ENCODE results near the gene WDR7. TPM values are rescaled to one million over a fixed set of nuclear protein-coding genes. Genes with fewer than 3 reads are reported as not detected.
A peak's percentile ranks its signal among the peaks of the same experiment; 100 is the strongest.
"Not testable (repeated sequence)": the region's sequence is repeated elsewhere in the genome, so short reads cannot be mapped to it uniquely, and the experiment has no call there.

Gene WDR7
- total RNA-seq, 4 donors from 2014 or later, result 19.3 to 51.4 (median 28.8) TPM

DNA sequence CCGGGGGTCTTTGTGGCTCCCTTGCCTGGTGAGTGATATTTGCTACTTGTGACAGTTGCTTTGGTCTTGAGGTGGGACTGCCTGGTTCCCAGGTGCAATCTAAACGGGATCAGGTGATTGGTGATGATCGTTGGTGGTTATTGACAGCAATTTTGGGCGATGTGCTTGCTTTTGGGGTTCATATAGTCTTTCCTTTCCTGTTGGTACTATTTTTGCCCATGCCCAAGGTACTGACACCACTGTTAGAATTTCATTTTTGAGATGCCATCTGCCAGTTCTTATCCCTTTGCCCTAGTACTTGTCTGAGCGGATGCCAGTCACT, 573 bp downstream of the WDR7 start:
- Histone ChIP-seq H3K36me3 (no peaks in the 10 kb centered on the region), H3K4me3 (peak overlapping the region; percentile 73 to 91), H3K27ac (peak overlapping the region; percentile 49 to 89 (median 89)), H3K27me3 (no peaks in the 10 kb centered on the region), H3K4me1 (peaks cover 0 to 21% (median 5%) of the 10 kb centered on the region in 3 donors), H3K9me3 (no peaks in the 10 kb centered on the region)
- TF ChIP-seq, protein P1, sequence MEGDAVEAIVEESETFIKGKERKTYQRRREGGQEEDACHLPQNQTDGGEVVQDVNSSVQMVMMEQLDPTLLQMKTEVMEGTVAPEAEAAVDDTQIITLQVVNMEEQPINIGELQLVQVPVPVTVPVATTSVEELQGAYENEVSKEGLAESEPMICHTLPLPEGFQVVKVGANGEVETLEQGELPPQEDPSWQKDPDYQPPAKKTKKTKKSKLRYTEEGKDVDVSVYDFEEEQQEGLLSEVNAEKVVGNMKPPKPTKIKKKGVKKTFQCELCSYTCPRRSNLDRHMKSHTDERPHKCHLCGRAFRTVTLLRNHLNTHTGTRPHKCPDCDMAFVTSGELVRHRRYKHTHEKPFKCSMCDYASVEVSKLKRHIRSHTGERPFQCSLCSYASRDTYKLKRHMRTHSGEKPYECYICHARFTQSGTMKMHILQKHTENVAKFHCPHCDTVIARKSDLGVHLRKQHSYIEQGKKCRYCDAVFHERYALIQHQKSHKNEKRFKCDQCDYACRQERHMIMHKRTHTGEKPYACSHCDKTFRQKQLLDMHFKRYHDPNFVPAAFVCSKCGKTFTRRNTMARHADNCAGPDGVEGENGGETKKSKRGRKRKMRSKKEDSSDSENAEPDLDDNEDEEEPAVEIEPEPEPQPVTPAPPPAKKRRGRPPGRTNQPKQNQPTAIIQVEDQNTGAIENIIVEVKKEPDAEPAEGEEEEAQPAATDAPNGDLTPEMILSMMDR (IDR thresholded peaks at IDR 0.05), result no peak
- TF ChIP-seq POLR2A (IDR thresholded peaks at IDR 0.05) (no peak), EP300 (IDR thresholded peaks at IDR 0.05) (no peak), POLR2AphosphoS5 (IDR thresholded peaks at IDR 0.05) (no peak)
- WGBS, 2 donors (ENCODE audit: low coverage in 1 of 2), result 0 to 9% methylated on average over 3 to 5 of the region's 5 CpGs
- no peak for ATAC-seq

DNA sequence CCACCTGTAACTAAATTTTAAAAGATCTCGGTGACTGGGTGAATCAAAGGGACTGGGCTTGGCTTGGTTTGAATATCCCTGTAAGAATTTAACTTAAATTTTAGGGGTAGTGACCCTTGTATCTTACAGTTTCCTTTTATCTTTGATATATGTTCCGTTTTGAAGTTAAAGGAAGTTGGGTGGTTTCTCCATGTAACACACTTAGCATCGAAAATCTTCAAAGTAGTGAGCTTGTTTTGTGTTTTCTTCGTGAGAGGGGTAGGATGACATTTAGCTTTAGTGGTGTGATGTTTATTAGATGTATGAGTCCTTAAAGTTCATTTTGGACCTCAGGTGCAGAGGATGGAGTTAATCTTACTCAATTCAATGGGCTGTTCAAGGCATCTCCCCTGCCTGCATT, 1.6 kb downstream of the WDR7 start:
- Histone ChIP-seq H3K9me3 (no peaks in the 10 kb centered on the region), H3K36me3 (no peaks in the 10 kb centered on the region), H3K27ac (no peak overlapping the region), H3K27me3 (no peaks in the 10 kb centered on the region), H3K4me3 (no peak overlapping the region), H3K4me1 (peaks cover 0 to 21% (median 5%) of the 10 kb centered on the region in 3 donors)
- ATAC-seq, result no peak
- no peak for TF ChIP-seq POLR2A (IDR thresholded peaks at IDR 0.05)
- TF ChIP-seq EP300 (IDR thresholded peaks at IDR 0.05), result no peak
- TF ChIP-seq, protein P1 (IDR thresholded peaks at IDR 0.05), result no peak
- no peak for TF ChIP-seq POLR2AphosphoS5 (IDR thresholded peaks at IDR 0.05)
- WGBS, 2 donors (ENCODE audit: low coverage in 1 of 2), result 63 to 76% methylated on average over 4 of the region's 4 CpGs

DNA sequence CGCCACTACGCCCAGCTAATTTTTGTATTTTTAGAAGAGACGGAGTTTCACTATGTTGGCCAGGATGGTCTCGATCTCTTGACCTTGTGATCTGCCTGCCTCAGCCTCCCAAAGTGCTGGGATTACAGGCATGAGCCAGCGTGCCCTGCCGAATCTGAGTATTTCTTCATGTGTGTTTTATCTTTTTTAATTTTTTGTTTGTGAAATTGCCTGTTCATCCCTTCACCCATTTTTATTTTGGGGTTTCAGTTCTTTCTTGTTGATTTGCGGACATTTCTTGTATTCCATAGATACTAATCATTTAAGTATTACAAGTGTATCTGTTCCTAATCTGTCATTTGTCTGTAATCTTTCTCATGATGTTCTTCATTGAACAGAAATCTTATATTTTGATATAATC, 3.1 kb downstream of the WDR7 start:
- H3K27ac ChIP-seq, H3K9me3 ChIP-seq, H3K36me3 ChIP-seq, H3K27me3 ChIP-seq, ATAC-seq, H3K4me3 ChIP-seq: not testable (repeated sequence)
- 96 to 100% methylated on average over 7 of the region's 7 CpGs for WGBS, 2 donors (ENCODE audit: low coverage in 1 of 2)
- peaks cover 0 to 21% (median 5%) of the 10 kb centered on the region in 3 donors for H3K4me1 ChIP-seq

DNA sequence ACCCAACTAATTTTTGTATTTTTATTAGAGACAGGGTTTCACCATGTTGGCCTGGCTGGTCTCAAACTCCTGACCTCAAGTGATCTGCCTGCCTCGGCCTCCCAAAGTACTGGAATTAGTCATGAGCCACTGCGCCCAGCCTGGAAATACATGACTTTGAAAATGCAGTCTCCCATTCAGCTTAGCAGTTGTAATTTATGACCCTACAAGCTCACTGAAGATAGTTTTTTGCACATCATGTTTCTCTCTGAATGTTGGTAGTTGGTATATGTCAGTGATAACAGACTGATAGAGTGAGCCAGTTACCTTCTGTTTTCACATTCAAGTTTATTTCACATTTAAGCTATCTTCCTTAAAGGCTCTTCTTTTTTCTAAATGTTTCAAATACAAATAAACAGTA, 7.1 kb downstream of the WDR7 start:
- 100% methylated on average over 1 to 2 of the region's 2 CpGs for WGBS, 2 donors (ENCODE audit: low coverage in 1 of 2)
- Histone ChIP-seq H3K4me3 (no peak overlapping the region), H3K4me1 (no peaks in the 10 kb centered on the region), H3K36me3 (no peaks in the 10 kb centered on the region), H3K9me3 (no peaks in the 10 kb centered on the region), H3K27ac (no peak overlapping the region), H3K27me3 (no peaks in the 10 kb centered on the region)
- no peak for TF ChIP-seq POLR2AphosphoS5 (IDR thresholded peaks at IDR 0.05)
- TF ChIP-seq, protein P1 (IDR thresholded peaks at IDR 0.05), result no peak
- TF ChIP-seq POLR2A (IDR thresholded peaks at IDR 0.05), result no peak
- TF ChIP-seq EP300 (IDR thresholded peaks at IDR 0.05), result no peak
- ATAC-seq, result no peak

DNA sequence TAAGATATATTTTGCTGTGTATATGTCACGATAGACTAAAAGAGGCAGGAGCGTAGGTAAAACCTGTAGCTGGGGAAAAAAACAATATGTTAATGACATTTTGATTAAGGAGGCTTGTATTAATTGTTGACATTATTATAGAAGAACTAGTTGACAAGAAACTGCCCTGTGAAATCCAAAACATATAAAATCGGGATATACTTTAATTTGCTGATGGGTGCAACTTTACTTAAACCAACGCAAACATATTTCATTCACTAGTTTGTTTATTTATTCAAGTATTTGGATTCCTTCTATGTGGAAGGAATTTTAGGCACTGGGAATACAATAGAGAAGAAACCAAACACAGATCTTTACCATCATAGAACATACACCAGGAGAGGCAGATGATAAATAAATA, 8.0 kb downstream of the WDR7 start:
- WGBS, 2 donors (ENCODE audit: low coverage in 1 of 2), result 89 to 91% methylated on average over 4 of the region's 4 CpGs
- H3K4me3 ChIP-seq, result no peak overlapping the region
- no peaks in the 10 kb centered on the region for H3K36me3 ChIP-seq
- ATAC-seq, result no peak
- no peaks in the 10 kb centered on the region for H3K27me3 ChIP-seq
- H3K4me1 ChIP-seq, result no peaks in the 10 kb centered on the region
- no peaks in the 10 kb centered on the region for H3K9me3 ChIP-seq
- H3K27ac ChIP-seq, result no peak overlapping the region
- no peak for TF ChIP-seq POLR2AphosphoS5 (IDR thresholded peaks at IDR 0.05)

DNA sequence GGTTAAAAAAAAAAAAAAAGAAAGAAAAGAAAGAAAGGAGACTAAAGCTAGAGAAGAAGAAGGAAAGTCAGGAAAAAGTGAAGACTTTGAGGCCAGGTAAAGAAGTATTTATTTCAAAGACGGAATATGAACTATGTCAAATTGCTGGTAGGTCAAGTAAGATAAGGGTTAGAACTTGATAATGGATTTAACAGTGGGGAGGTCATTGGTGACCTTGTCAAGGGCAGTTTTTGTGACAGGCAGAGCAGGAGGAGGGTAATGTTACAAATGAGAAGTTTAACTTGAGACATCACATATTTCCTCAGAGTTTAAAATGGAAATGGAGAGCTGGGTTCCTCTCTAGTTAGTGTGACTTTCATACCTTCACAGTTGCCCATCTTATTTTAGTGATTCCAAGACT, 9.5 kb downstream of the WDR7 start:
- WGBS, 2 donors (ENCODE audit: low coverage in 1 of 2), result 85 to 91% methylated on average over 1 of the region's 1 CpG
- Histone ChIP-seq H3K4me3 (no peak overlapping the region), H3K36me3 (no peaks in the 10 kb centered on the region), H3K27ac (no peak overlapping the region), H3K9me3 (no peaks in the 10 kb centered on the region), H3K4me1 (no peaks in the 10 kb centered on the region), H3K27me3 (no peaks in the 10 kb centered on the region)
- ATAC-seq, result no peak
- TF ChIP-seq EP300 (IDR thresholded peaks at IDR 0.05), result no peak
- TF ChIP-seq POLR2AphosphoS5 (IDR thresholded peaks at IDR 0.05), result no peak
- TF ChIP-seq POLR2A (IDR thresholded peaks at IDR 0.05), result no peak
- TF ChIP-seq, protein P1 (IDR thresholded peaks at IDR 0.05), result no peak

Measured in gastroesophageal sphincter (tissue), 4 donors.